Cardiac fibroblast (primary cell): ENCODE data around the gene UGT1A4.

Source experiments
- DNase-seq, 2 donors: peaks; one replicate each; pipeline versions ENCODE4 v3.0.0 to v3.0.0-alpha.2; 2010; ENCODE audit warnings: low read depth in 2 of 2
- H3K4me3 ChIP-seq, 2 donors: replicated peaks in 1 of 2; 1 replicate in 1 of 2; 2 replicates in 1 of 2; pipeline ENCODE4 v1.5.1; 2011; ENCODE audit warnings: low read depth in 2 of 2, low read length in 2 of 2, mild to moderate bottlenecking in 2 of 2, moderate library complexity in 1 of 2
- CTCF ChIP-seq: IDR thresholded peaks from one replicate; pipeline ENCODE4 v1.5.1; 2011; ENCODE audit warnings: low read depth, mild to moderate bottlenecking, low read length, inconsistent platforms

Gene UGT1A4

GRCh38 chr2:233676046-233676445 lies 42.5 kb upstream of the UGT1A4 start:
- H3K4me3 ChIP-seq = no peak overlapping the region
- TF ChIP-seq CTCF = no peak
- DNase-seq = peak in 1 of 2 donors; percentile 8

GRCh38 chr2:233679196-233679595 lies 39.3 kb upstream of the UGT1A4 start:
- no peak overlapping the region for H3K4me3 ChIP-seq
- TF ChIP-seq CTCF = no peak
- peak in 1 of 2 donors; percentile 12 for DNase-seq

GRCh38 chr2:233680361-233681045 lies 38.0 kb upstream of the UGT1A4 start:
- no peak overlapping the region for H3K4me3 ChIP-seq
- TF ChIP-seq CTCF = no peak
- no peak for DNase-seq

- no peak within 1 kb of the TSS for H3K4me3 ChIP-seq
- no peak for DNase-seq
Measured at GRCh38 chr2:233681521-233682099, 36.9 kb upstream of the UGT1A4 start, which contains the start of gene UGT1A7. Gene UGT1A7 (plus strand): TSS chr2:233681901. CDS start chr2:233681938, 37 bp downstream.

GRCh38 chr2:233684640-233685039 lies 33.9 kb upstream of the UGT1A4 start:
- no peak for DNase-seq
- H3K4me3 ChIP-seq = no peak overlapping the region
- TF ChIP-seq CTCF = no peak

More at GRCh38 chr2:233681521-233682099, 36.9 kb upstream of the UGT1A4 start, which contains the start of gene UGT1A7:
- TF ChIP-seq CTCF = no peak

- TF ChIP-seq CTCF = no peak
- DNase-seq = no peak
- no peak overlapping the region for H3K4me3 ChIP-seq
Measured at GRCh38 chr2:233686928-233687327, 31.6 kb upstream of the UGT1A4 start.
